22Rv1 (cell line): ENCODE measurements around the gene YIPF4.

Experiments
- H3K27ac ChIP-seq: fragments of 450-650 bp; 2 replicates; pipeline ENCODE4 v1.5.1; 2017
- CTCF ChIP-seq: fragments of 450-650 bp; IDR thresholded peaks from 2 replicates; pipeline ENCODE4 v1.5.1; 2017; ENCODE audit warnings: mild to moderate bottlenecking
- ZFX ChIP-seq: fragments of 450-650 bp; IDR thresholded peaks from 2 replicates; pipeline ENCODE4 v1.6.1; 2017; ENCODE audit warnings: antibody characterized with exemption, borderline replicate concordance

Gene YIPF4

GRCh38 chr2:32277674-32278477 lies at the start of gene YIPF4:
YIPF4 (plus strand) TSS chr2:32277904; CDS start chr2:32278156, 252 bp downstream.
- peak within 1 kb of the TSS; percentile 58 for H3K27ac ChIP-seq
- TF ChIP-seq ZFX, result no peak
- TF ChIP-seq CTCF, result no peak

- TF ChIP-seq CTCF (no peak), ZFX (no peak)
- no peak overlapping the region for H3K27ac ChIP-seq
These were observed 49.5 kb upstream of the YIPF4 start for GRCh38 chr2:32228181-32228580.

GRCh38 chr2:32229635-32230034 lies 48.1 kb upstream of the YIPF4 start:
- TF ChIP-seq CTCF (no peak), ZFX (no peak)
- no peak overlapping the region for H3K27ac ChIP-seq

GRCh38 chr2:32231959-32232358 lies 45.7 kb upstream of the YIPF4 start:
- no peak overlapping the region for H3K27ac ChIP-seq
- no peak for TF ChIP-seq CTCF
- no peak for TF ChIP-seq ZFX

GRCh38 chr2:32235315-32235714 lies 42.4 kb upstream of the YIPF4 start:
- no peak for TF ChIP-seq ZFX
- no peak for TF ChIP-seq CTCF
- H3K27ac ChIP-seq, result no peak overlapping the region

GRCh38 chr2:32237488-32237887 lies 40.2 kb upstream of the YIPF4 start:
- H3K27ac ChIP-seq, result no peak overlapping the region
- TF ChIP-seq ZFX (no peak), CTCF (no peak)

GRCh38 chr2:32237996-32238395 lies 39.7 kb upstream of the YIPF4 start:
- H3K27ac ChIP-seq, result no peak overlapping the region

More at GRCh38 chr2:32237996-32238395, 39.7 kb upstream of the YIPF4 start:
- no peak for TF ChIP-seq CTCF
- TF ChIP-seq ZFX, result no peak
